Right lobe of liver (tissue), 4 donors: ENCODE measurements around the gene SH3GLB2.

Experiments used
- CTCF ChIP-seq, 4 donors: fragments of 200-600 bp in 3 of 4; fragments of 450-650 bp in 1 of 4; IDR thresholded peaks; one replicate each; pipeline versions ENCODE4 v1.5.1 to v1.8.0; 2016 to 2022; ENCODE audit warnings: antibody characterized with exemption in 4 of 4, mild to moderate bottlenecking in 2 of 4
- POLR2A ChIP-seq: fragments of 450-650 bp; IDR thresholded peaks from one replicate; pipeline ENCODE4 v1.6.1; 2017; ENCODE audit warnings: antibody characterized with exemption, mild to moderate bottlenecking
- donor health status: DM: no; HTN: no; CAD: no.
- donor health status: DM: no; HTN: no; CAD: no.
- donor health status: DM: no; HTN: yes; CAD: no.

- TF ChIP-seq POLR2A, result no peak
- TF ChIP-seq CTCF (IDR thresholded peaks at IDR 0.05), result no peak
These were observed 43.5 kb upstream of the SH3GLB2 start for GRCh38 chr9:129071526-129072126.
